HEK293 (cell line): ENCODE data around the gene STRBP.

Source experiments
- CTCF ChIP-seq: fragments of 450-650 bp; formaldehyde crosslinking; IDR thresholded peaks from 2 replicates; pipeline ENCODE4 v1.5.1; 2016; ENCODE audit warnings: missing biosample characterization, missing genetic modification characterization
- HOXD13 ChIP-seq: sonication (generic); formaldehyde crosslinking; IDR thresholded peaks from 2 replicates; pipeline ENCODE4 v1.8.0; 2022; ENCODE audit warnings: missing genetic modification reagents, borderline replicate concordance
- PATZ1 ChIP-seq: fragments of 450-650 bp; formaldehyde crosslinking; IDR thresholded peaks from 2 replicates; pipeline ENCODE4 v1.5.1; 2016; ENCODE audit warnings: missing biosample characterization, missing genetic modification characterization
- ZBTB49 ChIP-seq: fragments of 450-650 bp; formaldehyde crosslinking; IDR thresholded peaks from 2 replicates; pipeline ENCODE4 v1.5.1; 2016; ENCODE audit warnings: missing biosample characterization, missing genetic modification characterization, low read depth
- ZNF324 ChIP-seq: fragments of 450-650 bp; formaldehyde crosslinking; IDR thresholded peaks from 2 replicates; pipeline ENCODE4 v1.5.1; 2016; ENCODE audit warnings: missing biosample characterization, missing genetic modification characterization
- ZNF488 ChIP-seq: fragments of 450-650 bp; formaldehyde crosslinking; IDR thresholded peaks from 2 replicates; pipeline ENCODE4 v1.5.1; 2016; ENCODE audit warnings: missing biosample characterization, missing genetic modification characterization
- ZNF76 ChIP-seq: fragments of 450-650 bp; formaldehyde crosslinking; IDR thresholded peaks from 2 replicates; pipeline ENCODE4; 2016; ENCODE audit warnings: low read depth, missing biosample characterization, missing genetic modification characterization, borderline replicate concordance

- no peak for TF ChIP-seq ZNF76 (tag by site-specific recombination)
- TF ChIP-seq PATZ1 = no peak
- TF ChIP-seq CTCF (tag by site-specific recombination) = no peak
- TF ChIP-seq ZNF324 = no peak
- TF ChIP-seq ZNF488 = no peak
- TF ChIP-seq ZBTB49 (tag by site-specific recombination) = no peak
- no peak for TF ChIP-seq HOXD13 (CRISPR knock-in tag)
Measured at GRCh38 chr9:123305879-123306278, 37.5 kb upstream of the STRBP start.
